BLaER1 treated with 17β-estradiol and CSF1 and Interleukin-3, amounts not matched to agents 10 nM and 100 nM (cell line): ENCODE data around the gene RHEBL1.

Source experiments
- H3K27ac ChIP-seq, 11 experiments: shearing (Covaris generic); formaldehyde crosslinking; 2 replicates each; pipeline ENCODE4 v1.8.1; 2022
- H3K27me3 ChIP-seq, 11 experiments: shearing (Covaris generic); formaldehyde crosslinking; 2 replicates each; pipeline ENCODE4 v1.8.1; 2022
- H3K36me3 ChIP-seq, 11 experiments: shearing (Covaris generic); formaldehyde crosslinking; 2 replicates each; pipeline ENCODE4 v1.8.1; 2022
- H3K4me1 ChIP-seq, 10 experiments: shearing (Covaris generic); formaldehyde crosslinking; 2 replicates each; pipeline ENCODE4 v1.8.1; 2022
- H3K4me2 ChIP-seq, 11 experiments: shearing (Covaris generic); formaldehyde crosslinking; 2 replicates each; pipeline ENCODE4 v1.8.1; 2022
- H3K4me3 ChIP-seq, 10 experiments: shearing (Covaris generic); formaldehyde crosslinking; 2 replicates each; pipeline ENCODE4 v1.8.1; 2022
- H3K9ac ChIP-seq, 11 experiments: shearing (Covaris generic); formaldehyde crosslinking; 2 replicates each; pipeline ENCODE4 v1.8.1; 2022
- H3K9me3 ChIP-seq, 11 experiments: shearing (Covaris generic); formaldehyde crosslinking; replicated peaks in 1 of 11; 2 replicates each; pipeline ENCODE4 v1.8.1; 2022
- H4K20me1 ChIP-seq, 11 experiments: shearing (Covaris generic); formaldehyde crosslinking; 2 replicates each; pipeline ENCODE4 v1.8.1; 2022
- Cebpa-rat ChIP-seq, 11 experiments: shearing (Covaris generic); IDR thresholded peaks; 2 replicates each; pipeline ENCODE4 v1.8.1; 2022

RHEBL1 gene

GRCh38 chr12:49054524-49054923 lies 15.3 kb downstream of the RHEBL1 start:
- peaks cover 59 to 64% (median 63%) of the 10 kb centered on the region in 11 experiments for H3K36me3 ChIP-seq
- peak overlapping the region in 6 of 11 experiments; percentile 37 to 100 (median 99); a peak in 6 of 22 replicates for H3K9ac ChIP-seq
- no peaks in the 10 kb centered on the region for H3K27me3 ChIP-seq
- H3K4me3 ChIP-seq: no peak overlapping the region
- H4K20me1 ChIP-seq: peaks cover 91 to 100% (median 95%) of the 10 kb centered on the region in 11 experiments
- no peaks in the 10 kb centered on the region for H3K9me3 ChIP-seq
- 0 out of 22 replicates have a peak overlapping the region, but pooled peaks of 2 of the 11 experiments have one; percentile 9 to 96 for H3K27ac ChIP-seq
- no peak overlapping the region for H3K4me2 ChIP-seq
- peaks cover 27 to 31% (median 29%) of the 10 kb centered on the region in 10 experiments for H3K4me1 ChIP-seq
- no peak for TF ChIP-seq Cebpa-rat (IDR thresholded peaks at IDR 0.05)

GRCh38 chr12:49054096-49054495 lies 15.7 kb downstream of the RHEBL1 start:
- peaks cover 64 to 68% (median 67%) of the 10 kb centered on the region in 11 experiments for H3K36me3 ChIP-seq
- TF ChIP-seq Cebpa-rat (IDR thresholded peaks at IDR 0.05): no peak
- no peak overlapping the region; a peak in 1 of 22 replicates for H3K27ac ChIP-seq
- peaks cover 27 to 31% (median 29%) of the 10 kb centered on the region in 10 experiments for H3K4me1 ChIP-seq
- no peak overlapping the region for H3K4me2 ChIP-seq
- H3K9ac ChIP-seq: peak overlapping the region in 4 of 11 experiments; percentile 37 to 100 (median 99); a peak in 6 of 22 replicates
- H3K27me3 ChIP-seq: no peaks in the 10 kb centered on the region
- no peaks in the 10 kb centered on the region for H3K9me3 ChIP-seq
- peaks cover 91 to 100% (median 96%) of the 10 kb centered on the region in 11 experiments for H4K20me1 ChIP-seq
- no peak overlapping the region for H3K4me3 ChIP-seq

GRCh38 chr12:49052451-49053208 lies 17.1 kb downstream of the RHEBL1 start:
- no peak overlapping the region for H3K4me2 ChIP-seq
- TF ChIP-seq Cebpa-rat (IDR thresholded peaks at IDR 0.05): no peak
- H3K4me3 ChIP-seq: no peak overlapping the region
- H3K36me3 ChIP-seq: peaks cover 78 to 83% (median 82%) of the 10 kb centered on the region in 11 experiments
- H3K27ac ChIP-seq: no peak overlapping the region
- H3K4me1 ChIP-seq: peaks cover 25 to 31% (median 26%) of the 10 kb centered on the region in 10 experiments
- no peaks in the 10 kb centered on the region for H3K27me3 ChIP-seq
- H3K9ac ChIP-seq: no peak overlapping the region
- peaks cover 90 to 100% (median 96%) of the 10 kb centered on the region in 11 experiments for H4K20me1 ChIP-seq
- H3K9me3 ChIP-seq: no peaks in the 10 kb centered on the region

GRCh38 chr12:49051777-49052438 lies 17.9 kb downstream of the RHEBL1 start:
- H3K36me3 ChIP-seq: peaks cover 85 to 90% (median 89%) of the 10 kb centered on the region in 11 experiments
- no peak overlapping the region for H3K27ac ChIP-seq
- no peaks in the 10 kb centered on the region for H3K27me3 ChIP-seq
- H3K4me2 ChIP-seq: no peak overlapping the region
- peaks cover 18 to 24% (median 19%) of the 10 kb centered on the region in 10 experiments for H3K4me1 ChIP-seq
- TF ChIP-seq Cebpa-rat (IDR thresholded peaks at IDR 0.05): no peak
- no peak overlapping the region for H3K4me3 ChIP-seq
- peaks cover 87 to 100% (median 96%) of the 10 kb centered on the region in 11 experiments for H4K20me1 ChIP-seq
- H3K9me3 ChIP-seq: no peaks in the 10 kb centered on the region
- H3K9ac ChIP-seq: no peak overlapping the region

- H3K4me3 ChIP-seq: no peak overlapping the region
- H3K9me3 ChIP-seq: no peaks in the 10 kb centered on the region
- H4K20me1 ChIP-seq: peaks cover 85 to 100% (median 97%) of the 10 kb centered on the region in 11 experiments
- no peak for TF ChIP-seq Cebpa-rat (IDR thresholded peaks at IDR 0.05)
- no peaks in the 10 kb centered on the region for H3K27me3 ChIP-seq
- no peak overlapping the region for H3K4me2 ChIP-seq
- peaks cover 91 to 95% (median 95%) of the 10 kb centered on the region in 11 experiments for H3K36me3 ChIP-seq
- no peak overlapping the region for H3K27ac ChIP-seq
- peaks cover 12 to 18% (median 14%) of the 10 kb centered on the region in 10 experiments for H3K4me1 ChIP-seq
- H3K9ac ChIP-seq: no peak overlapping the region
Observed at GRCh38 chr12:49051373-49051764, 18.4 kb downstream of the RHEBL1 start.

- no peak overlapping the region for H3K4me3 ChIP-seq
- H3K36me3 ChIP-seq: peaks cover 97 to 100% (median 100%) of the 10 kb centered on the region in 11 experiments
- no peak for TF ChIP-seq Cebpa-rat (IDR thresholded peaks at IDR 0.05)
- peaks cover 7 to 14% (median 9%) of the 10 kb centered on the region in 10 experiments for H3K4me1 ChIP-seq
- H4K20me1 ChIP-seq: peaks cover 84 to 100% (median 100%) of the 10 kb centered on the region in 11 experiments
- no peak overlapping the region for H3K4me2 ChIP-seq
- H3K9ac ChIP-seq: no peak overlapping the region; a peak in 1 of 22 replicates
- H3K27ac ChIP-seq: no peak overlapping the region
- no peaks in the 10 kb centered on the region for H3K9me3 ChIP-seq
- H3K27me3 ChIP-seq: no peaks in the 10 kb centered on the region
Observed at GRCh38 chr12:49050507-49051372, 19.0 kb downstream of the RHEBL1 start.

GRCh38 chr12:49049566-49050224 lies 20.1 kb downstream of the RHEBL1 start:
- no peaks in the 10 kb centered on the region for H3K27me3 ChIP-seq
- no peaks in the 10 kb centered on the region for H3K9me3 ChIP-seq
- H3K36me3 ChIP-seq: peaks cover 100% of the 10 kb centered on the region in 11 experiments
- TF ChIP-seq Cebpa-rat (IDR thresholded peaks at IDR 0.05): no peak
- H3K4me3 ChIP-seq: no peak overlapping the region
- no peak overlapping the region for H3K4me2 ChIP-seq
- H4K20me1 ChIP-seq: peaks cover 78 to 100% (median 98%) of the 10 kb centered on the region in 11 experiments
- H3K27ac ChIP-seq: no peak overlapping the region
- peaks cover 0 to 4% (median 0%) of the 10 kb centered on the region in 10 experiments; a peak in 4 of 20 replicates for H3K4me1 ChIP-seq
- H3K9ac ChIP-seq: no peak overlapping the region

- no peak overlapping the region for H3K4me3 ChIP-seq
- TF ChIP-seq Cebpa-rat (IDR thresholded peaks at IDR 0.05): no peak
- peaks cover 100% of the 10 kb centered on the region in 11 experiments for H3K36me3 ChIP-seq
- H3K9me3 ChIP-seq: no peaks in the 10 kb centered on the region
- H3K27me3 ChIP-seq: no peaks in the 10 kb centered on the region
- H3K4me2 ChIP-seq: no peak overlapping the region
- H3K4me1 ChIP-seq: no peaks in the 10 kb centered on the region
- H4K20me1 ChIP-seq: peaks cover 73 to 100% (median 98%) of the 10 kb centered on the region in 11 experiments
- H3K27ac ChIP-seq: no peak overlapping the region
- no peak overlapping the region for H3K9ac ChIP-seq
Observed at GRCh38 chr12:49048953-49049352, 20.8 kb downstream of the RHEBL1 start.
